ENCODE measurements around the gene AASS. TPM values are rescaled to one million over a fixed set of nuclear protein-coding genes. Genes with fewer than 3 reads are reported as not detected.
A peak's percentile ranks its signal among the peaks of the same experiment; 100 is the strongest.

Gene AASS
- total RNA-seq, 1 donor: 17.2 TPM

GRCh38 chr7:122123746-122124145 is 20.3 kb downstream of the AASS start:
- no peak for DNase-seq (ENCODE audit: low read depth in 2 of 3, low spot score in 2 of 3)

DNA sequence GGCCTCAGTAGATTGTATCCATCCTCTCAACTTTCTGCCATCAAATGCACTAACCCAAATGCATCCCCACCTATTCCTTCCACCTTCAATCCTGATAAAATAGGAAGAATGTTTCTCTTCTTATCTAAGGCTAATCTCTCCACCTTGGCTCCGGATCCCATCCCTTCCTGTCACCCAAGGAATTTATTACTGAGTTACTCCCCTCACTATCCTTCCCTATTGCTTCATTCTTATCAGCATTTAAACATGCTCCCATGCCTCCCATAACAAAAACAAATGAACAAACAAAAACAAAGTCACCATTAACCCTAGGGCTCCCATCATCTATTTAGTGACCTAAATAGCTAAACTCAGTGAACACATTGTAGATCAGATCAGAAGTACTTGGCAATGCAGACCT is 25.3 kb downstream of the AASS start:
- DNase-seq (ENCODE audit: low read depth in 2 of 3, low spot score in 2 of 3): no peak

DNA sequence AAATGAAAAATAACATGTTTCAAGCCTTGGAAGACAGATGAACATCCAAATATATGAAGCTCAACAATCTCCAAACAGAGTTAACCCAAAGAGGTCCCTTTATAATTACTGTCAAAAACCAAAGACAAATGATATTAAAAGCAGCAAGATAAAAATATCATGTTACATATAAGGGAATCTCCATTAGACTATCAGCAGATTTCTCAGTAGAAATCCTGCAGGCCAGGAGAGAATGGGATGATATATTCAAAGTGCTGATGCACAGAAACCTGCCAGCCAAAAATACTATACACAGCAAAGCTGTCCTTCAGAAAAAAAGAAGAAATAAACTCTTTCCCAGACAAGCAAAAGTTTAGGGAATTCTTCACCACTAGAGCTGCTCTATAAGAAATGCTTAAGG is 41.0 kb downstream of the AASS start:
- DNase-seq (ENCODE audit: low read depth in 2 of 3, low spot score in 2 of 3): no peak

GRCh38 chr7:122100021-122100420 is 44.0 kb downstream of the AASS start:
- no peak for DNase-seq (ENCODE audit: low read depth in 2 of 3, low spot score in 2 of 3)

GRCh38 chr7:122095642-122096041 is 48.4 kb downstream of the AASS start:
- no peak for DNase-seq (ENCODE audit: low read depth in 2 of 3, low spot score in 2 of 3)

GRCh38 chr7:122094549-122094948 is 49.5 kb downstream of the AASS start:
- no peak for DNase-seq (ENCODE audit: low read depth in 2 of 3, low spot score in 2 of 3)

GRCh38 chr7:122092964-122093797 is 50.9 kb downstream of the AASS start:
- DNase-seq (ENCODE audit: low read depth in 2 of 3, low spot score in 2 of 3): peak; percentile 3 to 90 (median 70)

GRCh38 chr7:122082670-122083069 is 61.4 kb downstream of the AASS start:
- DNase-seq (ENCODE audit: low read depth in 2 of 3, low spot score in 2 of 3): no peak

DNA sequence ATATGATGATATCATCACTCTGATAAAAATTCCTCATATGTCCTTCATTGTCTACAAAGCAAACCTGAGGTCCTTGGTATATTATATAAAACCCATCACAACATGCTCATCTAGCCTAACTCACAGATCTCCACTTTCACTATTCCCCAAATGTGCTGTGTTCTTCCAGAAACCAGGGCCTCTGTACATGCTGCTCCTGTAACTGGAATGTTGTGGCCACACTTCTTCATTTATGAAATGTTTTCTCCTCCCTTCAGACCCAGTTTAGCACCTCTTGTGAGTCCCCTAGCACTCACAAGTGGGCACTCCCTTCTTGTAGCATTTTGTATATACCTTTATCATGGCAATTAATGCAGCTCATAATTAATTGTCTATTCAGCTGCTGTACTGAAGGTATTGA is 61.9 kb downstream of the AASS start:
- no peak for DNase-seq (ENCODE audit: low read depth in 2 of 3, low spot score in 2 of 3)

GRCh38 chr7:122073635-122074034 is 70.4 kb downstream of the AASS start:
- no peak for DNase-seq (ENCODE audit: low read depth in 2 of 3, low spot score in 2 of 3)

DNA sequence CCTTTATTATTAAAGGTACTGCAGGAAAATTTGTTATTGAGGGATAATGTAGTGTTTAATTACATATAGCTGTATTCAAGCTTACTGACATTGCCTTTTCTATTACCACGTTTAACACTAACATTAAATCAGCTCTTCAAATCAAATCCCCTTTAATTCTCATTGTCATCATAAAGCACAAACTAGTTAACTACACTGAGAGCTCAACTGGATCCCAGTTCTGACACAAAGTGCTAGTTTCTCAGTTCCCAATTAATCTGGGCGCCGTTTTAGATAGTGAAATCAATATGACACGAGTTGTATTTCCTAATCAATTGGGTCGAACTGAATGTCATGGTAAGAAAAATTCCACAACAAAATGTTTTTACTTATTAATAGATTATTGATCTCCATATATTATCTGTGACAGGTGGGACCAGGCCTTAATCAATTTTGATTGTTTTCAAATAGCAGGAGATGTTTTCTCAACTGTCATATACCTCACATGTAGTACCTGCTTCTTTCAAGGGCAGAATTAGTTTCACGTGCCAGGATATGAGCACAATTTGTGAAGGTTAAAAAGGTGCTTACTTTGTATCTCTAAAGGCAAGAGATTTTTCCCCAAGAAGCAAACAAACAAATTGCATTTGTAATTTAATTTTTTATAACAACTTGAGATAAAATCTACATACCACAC is 71.0 kb downstream of the AASS start:
- no peak for DNase-seq (ENCODE audit: low read depth in 2 of 3, low spot score in 2 of 3)

- DNase-seq (ENCODE audit: low read depth in 2 of 3, low spot score in 2 of 3): no peak
Observed at GRCh38 chr7:122072272-122072671, 71.8 kb downstream of the AASS start.

DNA sequence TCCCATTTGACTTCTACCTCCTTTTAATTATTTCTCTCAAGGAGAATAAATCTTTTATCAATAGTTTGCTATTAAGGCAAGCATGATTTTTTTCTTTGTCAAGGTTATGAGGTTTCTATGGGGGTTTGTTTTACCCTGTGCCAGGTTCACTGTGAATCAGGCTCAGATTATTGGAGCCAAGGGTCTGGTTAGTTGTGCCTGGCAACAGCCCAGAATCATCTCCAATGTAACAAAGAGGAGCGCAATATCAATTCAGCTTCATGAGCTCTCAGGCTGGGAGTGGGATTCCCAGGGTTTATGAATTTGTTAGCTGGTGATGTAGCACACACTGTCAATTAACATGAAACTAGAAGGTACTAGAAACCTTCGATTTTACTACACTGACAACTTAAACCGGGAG is 73.2 kb downstream of the AASS start:
- DNase-seq (ENCODE audit: low read depth in 2 of 3, low spot score in 2 of 3): no peak

- no peak for DNase-seq (ENCODE audit: low read depth in 2 of 3, low spot score in 2 of 3)
Observed at GRCh38 chr7:122070062-122070461, 74.0 kb downstream of the AASS start.

- no peak for DNase-seq (ENCODE audit: low read depth in 2 of 3, low spot score in 2 of 3)
Observed at GRCh38 chr7:122068999-122069398, 75.0 kb downstream of the AASS start.

DNA sequence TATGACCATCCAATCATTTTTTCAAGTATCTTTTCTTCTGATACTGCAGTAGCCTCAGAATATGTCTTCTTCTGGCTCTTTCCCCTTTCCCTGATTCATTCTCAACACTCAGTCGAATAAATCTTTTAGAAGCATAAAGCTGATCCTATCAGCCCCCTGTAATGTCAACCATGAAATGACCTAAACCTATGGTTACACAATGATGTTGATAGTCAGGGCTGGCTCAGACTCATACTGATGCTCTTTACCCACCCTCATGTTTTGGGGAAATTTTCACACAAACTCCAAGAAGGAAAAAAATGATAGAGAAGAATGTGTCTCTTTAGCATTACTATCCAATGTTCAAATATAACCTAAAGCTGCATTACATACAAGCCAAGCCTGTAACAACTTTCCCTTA is 76.0 kb downstream of the AASS start:
- no peak for DNase-seq (ENCODE audit: low read depth in 2 of 3, low spot score in 2 of 3)

GRCh38 chr7:122067077-122067476 is 77.0 kb downstream of the AASS start:
- no peak for DNase-seq (ENCODE audit: low read depth in 2 of 3, low spot score in 2 of 3)

DNA sequence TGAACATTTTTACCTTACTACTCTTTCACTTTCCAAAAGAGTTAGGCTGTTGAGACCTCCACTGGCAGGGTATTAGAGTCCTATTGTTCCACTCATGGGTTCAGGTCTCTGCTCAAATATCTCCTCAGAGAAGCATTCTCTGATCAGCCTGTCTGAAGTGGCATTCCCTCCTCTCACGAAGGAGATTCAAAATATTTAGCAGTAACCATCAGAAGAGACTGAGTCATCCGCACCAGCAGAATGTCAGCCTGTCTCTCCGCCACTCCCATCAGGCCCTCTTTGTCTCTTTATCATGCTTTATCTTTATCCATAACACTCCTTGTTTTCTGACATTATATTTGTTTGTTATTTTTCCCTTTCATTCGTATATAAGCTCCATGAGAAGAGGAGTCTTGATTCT is 79.1 kb downstream of the AASS start:
- no peak for DNase-seq (ENCODE audit: low read depth in 2 of 3, low spot score in 2 of 3)

- DNase-seq (ENCODE audit: low read depth in 2 of 3, low spot score in 2 of 3): no peak
Observed at GRCh38 chr7:122063146-122063545, 80.9 kb downstream of the AASS start.

- no peak for DNase-seq (ENCODE audit: low read depth in 2 of 3, low spot score in 2 of 3)
Observed at GRCh38 chr7:122059542-122059941, 84.5 kb downstream of the AASS start.

GRCh38 chr7:122056977-122057376 is 87.1 kb downstream of the AASS start:
- no peak for DNase-seq (ENCODE audit: low read depth in 2 of 3, low spot score in 2 of 3)

GRCh38 chr7:122055073-122055472 is 89.0 kb downstream of the AASS start:
- DNase-seq (ENCODE audit: low read depth in 2 of 3, low spot score in 2 of 3): no peak
